ENCODE measurements around the gene LMOD3.

The LMOD3 gene

GRCh38 chr3:69090021-69090420 is 32.4 kb downstream of the LMOD3 start:
- no peak for FAIRE-seq

DNA sequence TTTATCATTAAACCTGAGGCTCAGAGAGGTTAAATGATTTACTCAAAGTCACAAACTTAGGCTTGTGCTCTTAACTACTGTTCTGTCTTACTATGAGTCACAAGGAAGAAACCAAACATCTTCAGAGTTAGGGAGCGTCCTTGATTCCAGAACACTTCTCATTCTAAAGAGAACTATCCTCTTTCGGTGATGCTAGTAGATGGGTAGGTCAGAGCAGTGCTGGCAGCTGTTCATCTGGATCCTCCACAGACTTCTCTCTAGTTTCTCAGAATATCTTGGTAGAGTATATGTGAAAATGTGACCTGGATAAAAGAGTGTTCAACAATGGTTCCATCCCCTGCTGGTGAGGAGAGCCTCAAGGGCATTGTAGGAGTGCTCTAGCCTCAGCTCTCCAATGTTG is 34.3 kb downstream of the LMOD3 start:
- no peak for FAIRE-seq

DNA sequence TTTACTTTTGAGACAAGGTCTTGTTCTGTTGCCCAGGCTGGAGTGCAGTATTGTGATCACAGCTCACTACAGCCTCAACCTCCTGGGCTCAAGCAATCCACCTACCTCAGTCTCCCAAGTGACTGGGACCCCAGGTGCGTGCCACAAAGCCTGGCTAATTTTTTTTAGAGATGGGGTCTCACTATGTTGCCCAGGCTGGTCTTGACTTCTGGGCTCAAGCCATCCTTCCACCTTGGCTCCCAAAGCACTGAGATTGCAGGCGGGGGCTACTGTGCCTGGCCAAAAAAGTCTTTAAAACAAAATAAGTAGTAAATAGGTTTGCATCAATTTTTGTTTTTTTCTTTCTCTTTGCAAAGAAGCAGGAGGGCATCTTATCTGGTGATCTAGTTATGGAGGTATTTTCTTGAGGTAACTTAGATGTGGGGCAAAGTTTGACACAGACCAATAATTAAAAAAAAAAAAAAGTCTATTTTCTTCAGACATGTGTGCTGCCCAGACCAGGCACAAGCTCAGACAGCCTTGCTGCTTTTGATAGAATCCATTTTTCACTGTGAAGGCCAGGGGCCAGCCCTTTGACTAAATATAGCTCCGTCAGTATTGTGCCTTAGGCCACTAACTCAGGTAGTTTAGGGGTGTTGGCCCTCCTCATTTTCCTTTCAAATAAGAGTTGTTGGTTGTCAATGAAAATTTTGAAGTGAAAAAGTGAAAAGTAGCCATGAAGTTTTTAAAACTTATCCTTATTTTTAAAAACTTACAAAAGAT is 35.2 kb downstream of the LMOD3 start:
- FAIRE-seq: no peak

DNA sequence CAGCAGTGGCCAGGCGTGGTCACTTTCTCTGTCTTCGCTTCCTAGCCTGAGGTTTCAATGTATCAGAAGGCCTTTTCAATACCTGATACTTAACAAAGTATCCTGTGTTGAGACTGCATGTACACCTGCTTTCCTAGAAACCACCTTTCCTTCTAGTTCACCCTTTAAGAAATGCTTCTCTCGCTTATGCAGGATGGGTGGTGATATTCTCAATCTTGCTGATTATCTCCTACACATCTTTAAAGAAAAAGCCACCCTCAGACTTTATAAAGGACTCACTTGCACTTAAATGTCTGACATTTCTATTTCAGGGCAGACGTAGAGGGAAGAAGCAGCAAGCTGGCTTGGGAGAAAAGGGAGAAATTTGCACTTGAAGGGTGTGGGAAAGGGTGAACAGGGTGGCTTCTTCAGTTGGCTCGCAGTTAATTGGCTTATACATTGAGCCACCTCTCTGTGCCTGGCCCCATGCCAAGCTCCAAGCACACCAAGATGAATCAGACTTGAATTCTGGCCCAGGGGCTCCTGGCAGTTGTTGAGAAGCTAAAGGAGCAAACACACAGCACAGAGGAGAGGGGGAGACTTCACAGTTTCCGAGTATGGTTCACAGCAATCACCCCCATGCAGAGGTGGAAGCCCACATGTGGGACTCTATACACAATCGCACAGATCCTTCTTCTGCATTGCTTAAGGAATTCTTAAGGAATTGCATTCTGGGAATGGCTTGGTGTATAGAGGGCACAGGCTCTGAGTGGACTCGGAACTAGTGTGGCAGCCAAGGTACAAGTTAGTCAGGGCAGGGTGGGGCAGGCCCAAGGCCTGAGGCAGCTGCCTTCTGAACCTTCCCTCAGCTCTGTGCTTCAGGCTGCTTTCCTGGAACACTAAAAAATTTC is 36.3 kb downstream of the LMOD3 start:
- no peak for FAIRE-seq

GRCh38 chr3:69085168-69085832 is 37.1 kb downstream of the LMOD3 start:
- no peak for FAIRE-seq

GRCh38 chr3:69084326-69085167 is 37.8 kb downstream of the LMOD3 start, which contains the start of gene ARL6IP5:
Gene ARL6IP5 (plus strand): TSS chr3:69084937. CDS start chr3:69085048, 111 bp downstream.
- peak; percentile 98 for FAIRE-seq

DNA sequence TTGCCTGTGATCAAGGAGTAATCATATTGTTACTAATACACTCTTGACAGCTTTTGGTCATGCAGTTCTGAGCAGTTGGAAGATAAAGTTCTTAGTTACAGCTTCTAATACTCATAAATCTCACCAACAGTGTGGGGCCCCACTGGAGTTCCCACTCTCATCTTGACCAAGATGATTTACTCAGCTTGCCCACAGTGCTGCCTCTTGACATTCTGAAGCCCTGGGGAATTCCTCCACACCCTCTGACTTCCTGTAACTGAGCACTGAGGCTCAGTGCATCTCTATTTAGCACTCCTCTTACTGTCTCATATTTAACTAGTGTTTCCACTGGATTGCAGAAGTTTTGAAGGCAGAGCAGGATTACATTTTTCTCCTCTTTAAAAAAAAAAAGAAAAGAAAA is 39.6 kb downstream of the LMOD3 start:
- FAIRE-seq: no peak

DNA sequence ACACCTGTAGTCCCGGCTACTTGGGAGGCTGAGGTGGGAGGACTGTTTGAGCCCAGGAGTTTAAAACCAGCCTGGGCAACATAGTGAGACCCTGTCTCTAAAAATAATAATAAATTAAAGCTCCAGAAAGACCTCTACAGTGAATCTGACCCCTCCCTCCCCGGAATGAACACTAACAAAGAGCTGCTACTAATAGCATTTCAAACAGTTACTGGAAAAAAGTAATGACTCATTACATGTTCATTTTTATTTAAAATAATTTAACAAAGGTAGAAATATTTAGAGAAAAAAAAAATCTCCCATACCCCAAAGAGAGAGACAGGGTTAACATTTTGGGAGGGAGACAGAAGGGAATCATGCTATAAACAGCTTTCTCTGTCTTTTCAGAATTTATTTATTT is 40.0 kb downstream of the LMOD3 start:
- FAIRE-seq: no peak

DNA sequence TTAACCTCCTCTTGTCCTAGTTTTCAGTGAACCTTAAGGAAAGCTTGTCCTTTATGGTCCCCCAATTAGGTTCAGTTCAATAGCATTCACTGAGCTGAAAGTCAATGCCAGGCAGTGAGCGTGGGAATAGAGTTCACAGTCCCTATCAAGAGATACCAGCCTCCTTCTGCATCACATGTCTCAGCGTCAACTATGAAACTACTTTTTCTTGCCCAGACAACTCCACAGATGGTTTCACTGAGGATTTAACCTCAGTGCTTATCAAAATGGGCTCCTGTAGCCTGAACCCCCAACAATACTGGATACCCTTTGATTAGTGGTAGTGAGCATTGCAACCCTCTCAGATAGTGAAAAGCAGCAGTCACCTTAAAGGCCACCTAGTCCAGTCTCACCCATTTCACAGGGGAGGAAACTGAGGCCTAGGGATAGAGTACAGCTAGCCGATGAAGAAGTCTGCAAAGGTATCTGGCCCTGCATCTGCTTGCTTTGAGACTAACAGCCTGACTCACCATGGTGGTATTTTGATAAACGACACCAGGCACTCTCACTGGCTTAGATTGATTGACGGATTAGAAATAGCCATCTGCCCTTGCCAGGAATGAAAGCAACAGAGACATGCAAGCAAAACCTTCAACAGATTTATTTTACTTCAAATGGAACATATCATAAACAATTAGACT is 40.7 kb downstream of the LMOD3 start:
- FAIRE-seq: no peak

GRCh38 chr3:69080233-69080920 is 42.0 kb downstream of the LMOD3 start, which contains the start of gene UBA3:
Gene UBA3 (minus strand): TSS chr3:69080365. CDS start chr3:69080353, 12 bp downstream.
- peak; percentile 30 for FAIRE-seq

- no peak for FAIRE-seq
Observed at GRCh38 chr3:69079269-69080159, 42.9 kb downstream of the LMOD3 start.

DNA sequence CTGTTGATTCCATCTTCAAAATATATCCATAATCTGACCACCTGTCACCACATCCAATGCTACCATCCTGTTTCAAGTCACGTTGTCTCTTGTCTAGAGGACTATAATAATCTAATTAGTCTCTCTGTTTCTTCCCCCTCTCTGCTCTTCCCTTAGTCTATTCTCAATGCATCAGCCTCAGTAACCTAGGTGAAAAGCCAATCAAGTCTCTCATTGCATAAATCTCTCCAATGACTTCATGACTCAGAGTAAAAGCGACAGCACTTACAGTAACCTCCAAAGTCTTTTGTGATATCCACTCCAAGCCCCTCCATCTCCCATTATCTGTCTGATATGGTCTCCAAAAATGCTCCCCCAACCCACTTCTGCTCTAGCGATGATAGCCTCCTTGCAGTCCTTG is 49.5 kb downstream of the LMOD3 start:
- FAIRE-seq: no peak

DNA sequence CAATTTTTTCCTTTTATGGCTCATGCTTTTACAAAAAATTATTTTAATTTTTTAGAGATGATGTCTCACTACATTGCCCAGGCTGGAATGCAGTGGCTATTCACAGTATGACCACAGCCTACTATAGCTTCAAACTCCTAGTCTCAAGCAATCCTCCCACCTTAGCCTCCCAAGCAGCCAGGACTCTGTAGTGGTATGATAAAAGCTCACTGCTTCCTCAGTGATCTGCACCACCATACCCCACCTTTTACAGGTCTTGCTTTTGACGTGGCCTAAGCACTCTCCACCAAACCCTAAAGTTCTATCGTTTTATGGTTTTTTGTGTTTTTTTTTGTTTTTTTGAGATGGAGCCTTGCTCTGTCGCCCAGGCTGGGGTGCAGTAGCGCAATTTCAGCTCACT is 56.3 kb downstream of the LMOD3 start:
- no peak for FAIRE-seq

GRCh38 chr3:69065318-69065964 is 57.0 kb downstream of the LMOD3 start:
- FAIRE-seq: no peak

DNA sequence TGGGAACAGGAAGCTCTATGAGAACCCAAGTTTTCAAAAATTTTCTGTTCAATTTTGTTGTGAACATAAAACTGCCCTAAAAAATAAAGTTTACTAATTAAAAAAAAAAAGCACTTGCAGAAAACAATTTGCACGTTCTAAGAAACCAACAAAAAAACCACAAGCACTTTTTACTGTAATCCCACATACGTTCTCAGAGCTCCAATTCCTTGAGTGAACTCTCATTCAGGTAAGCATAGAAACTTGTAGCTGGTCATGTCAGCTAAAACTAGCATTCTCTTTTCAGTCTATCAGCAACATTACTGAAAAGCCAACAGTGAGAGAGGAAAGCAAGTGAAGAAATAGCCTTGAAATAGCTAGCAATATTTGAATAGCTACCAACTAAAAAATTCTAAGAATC is 58.8 kb downstream of the LMOD3 start:
- FAIRE-seq: no peak

- no peak for FAIRE-seq
Observed at GRCh38 chr3:69059688-69060087, 62.7 kb downstream of the LMOD3 start.

GRCh38 chr3:69058947-69059224 is 63.5 kb downstream of the LMOD3 start:
- FAIRE-seq: no peak

DNA sequence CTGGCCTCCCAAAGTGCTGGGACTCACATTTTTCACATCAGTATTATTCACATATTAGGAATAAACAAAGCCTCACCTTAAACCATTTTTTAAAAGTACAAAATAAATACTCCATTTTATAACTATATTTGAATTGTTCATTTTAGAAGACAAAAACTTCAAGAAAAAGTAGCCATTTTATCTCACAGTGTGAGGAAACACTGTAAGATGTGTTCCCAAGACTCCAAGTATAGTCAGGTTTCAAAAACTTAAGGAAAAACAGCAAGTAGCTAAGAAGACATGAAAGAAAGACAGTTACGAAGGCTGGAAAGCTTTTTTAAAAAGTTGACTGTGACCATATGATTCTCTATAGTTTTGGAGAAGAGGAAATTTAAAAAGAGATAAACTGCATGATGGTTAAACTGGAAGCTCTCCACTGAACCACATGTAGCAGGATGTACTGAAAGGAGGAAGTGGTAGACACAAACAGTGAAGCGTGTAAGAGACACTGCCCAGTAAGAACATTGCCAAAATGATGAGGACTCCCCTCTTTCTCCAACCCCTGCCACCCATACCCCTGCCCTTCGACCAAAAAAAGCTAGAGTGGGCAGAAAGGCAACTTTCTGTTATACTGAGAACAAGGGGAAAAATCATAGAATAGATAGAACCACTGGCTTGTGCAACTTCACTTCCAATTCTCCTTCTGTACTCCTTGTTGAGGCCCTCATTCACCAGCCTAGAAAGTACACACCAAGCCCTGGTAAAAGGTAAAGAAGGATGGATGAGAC is 64.0 kb downstream of the LMOD3 start:
- FAIRE-seq: peak; percentile 30

Data from G401.6 (cell line).